ENCODE data around the gene ABLIM2.

The ABLIM2 gene

DNA sequence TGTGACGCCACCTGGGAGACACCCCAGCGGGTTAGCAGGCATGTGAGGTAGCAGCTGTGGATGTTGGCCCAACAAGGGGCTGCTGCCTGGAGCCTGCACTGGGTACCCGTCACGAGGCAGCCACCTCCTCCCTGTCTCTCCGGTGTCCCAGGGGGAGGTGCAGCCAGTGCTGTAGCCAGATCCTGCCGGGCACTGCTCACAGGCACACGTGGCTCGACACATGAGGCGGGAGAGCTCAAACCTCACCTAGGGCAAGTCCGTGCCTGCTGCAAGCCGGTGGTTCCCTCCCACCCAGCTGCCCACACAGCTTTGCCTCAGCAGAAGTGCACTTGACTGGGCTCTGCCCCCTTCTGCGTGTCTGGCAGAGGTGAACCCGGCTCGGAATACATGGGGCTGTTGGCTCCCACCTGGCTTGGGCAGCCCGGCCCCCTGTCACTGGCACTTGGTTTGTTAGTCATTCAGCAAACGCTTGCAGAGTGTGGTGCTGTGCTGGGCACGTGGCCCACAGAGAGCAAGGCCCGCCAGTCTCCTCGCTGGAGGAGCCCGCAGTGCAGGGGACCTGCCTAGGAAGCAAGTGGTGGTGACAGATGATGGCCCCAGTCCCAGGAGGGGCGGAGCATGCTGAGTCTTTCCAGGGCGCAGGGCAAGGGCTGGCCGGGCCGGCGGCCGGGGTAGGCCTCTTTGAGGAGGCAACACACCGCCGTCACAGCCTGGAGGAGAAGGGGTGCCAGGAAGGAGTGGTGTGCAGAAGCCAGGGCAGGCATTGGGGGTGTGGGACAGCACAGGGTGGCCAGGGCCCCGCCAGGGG is 30.3 kb upstream of the ABLIM2 start:
- Histone ChIP-seq H3K4me2 (ENCODE audit: low read length) (no peak overlapping the region), H3K4me3 (ENCODE audit: low read length) (no peak overlapping the region), H3K56ac (ENCODE audit: low read length) (no peak overlapping the region), H2BK120ac (ENCODE audit: low read depth, low read length) (no peak overlapping the region), H3K27me3 (ENCODE audit: insufficient read depth, low read length, poor library complexity) (no peaks in the 10 kb centered on the region), H2AK5ac (ENCODE audit: low read length) (no peak overlapping the region), H3K79me2 (ENCODE audit: control insufficient read depth, insufficient read depth, low read length) (no peaks in the 10 kb centered on the region), H3K23ac (ENCODE audit: low read length) (no peak overlapping the region), H2BK15ac (replicated peaks; ENCODE audit: low read depth) (no peak overlapping the region), H3K36me3 (ENCODE audit: control insufficient read depth, insufficient read depth, low read length) (no peaks in the 10 kb centered on the region), H3K27ac (ENCODE audit: low read depth, low read length) (no peak overlapping the region), H3K4ac (ENCODE audit: low read depth, low read length) (no peak overlapping the region), H4K8ac (ENCODE audit: low read depth, low read length) (no peak overlapping the region), H3K4me1 (ENCODE audit: control insufficient read depth, low read depth, low read length) (no peaks in the 10 kb centered on the region), H3K9ac (ENCODE audit: low read length) (no peak overlapping the region), H2BK5ac (ENCODE audit: low read length) (no peak overlapping the region), H3K79me1 (ENCODE audit: low read length) (no peaks in the 10 kb centered on the region), H4K5ac (ENCODE audit: low read length) (no peak overlapping the region), H3K18ac (ENCODE audit: low read length) (no peak overlapping the region)
- no peak for DNase-seq
- WGBS (ENCODE audit: extremely low coverage, insufficient coverage, low lambda C conversion rate) = no CpG with 5 or more reads among the region's 29 CpGs

DNA sequence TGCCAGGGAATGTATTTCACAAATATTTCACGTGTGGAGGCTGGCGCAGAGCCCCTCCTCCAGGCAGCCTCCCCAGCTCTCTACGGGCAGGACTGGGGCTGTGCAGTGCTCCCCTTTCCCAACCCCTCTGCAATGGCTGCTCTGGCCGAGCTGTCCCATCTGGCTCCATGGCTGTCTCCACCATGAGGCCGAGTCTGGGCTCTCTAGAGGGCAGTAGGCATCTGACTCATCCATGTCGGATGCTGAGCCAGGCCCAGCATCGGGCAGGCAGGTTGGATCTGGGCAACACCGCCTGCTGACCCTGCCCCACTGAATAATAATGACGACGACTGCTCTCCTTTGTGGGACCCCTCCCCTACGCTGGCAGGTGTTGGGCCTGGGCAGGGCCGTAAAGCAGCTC is 29.5 kb upstream of the ABLIM2 start:
- no peak overlapping the region for H4K5ac ChIP-seq (ENCODE audit: low read length)
- H4K8ac ChIP-seq (ENCODE audit: low read depth, low read length) = no peak overlapping the region
- H2BK120ac ChIP-seq (ENCODE audit: low read depth, low read length) = no peak overlapping the region
- H2BK15ac ChIP-seq (replicated peaks; ENCODE audit: low read depth) = no peak overlapping the region
- H3K56ac ChIP-seq (ENCODE audit: low read length) = no peak overlapping the region
- H3K27ac ChIP-seq (ENCODE audit: low read depth, low read length) = no peak overlapping the region
- no peaks in the 10 kb centered on the region for H3K27me3 ChIP-seq (ENCODE audit: insufficient read depth, low read length, poor library complexity)
- WGBS (ENCODE audit: extremely low coverage, insufficient coverage, low lambda C conversion rate) = no CpG with 5 or more reads among the region's 12 CpGs
- no peak overlapping the region for H3K4ac ChIP-seq (ENCODE audit: low read depth, low read length)
- DNase-seq = no peak
- H3K79me2 ChIP-seq (ENCODE audit: control insufficient read depth, insufficient read depth, low read length) = no peaks in the 10 kb centered on the region
- no peak overlapping the region for H3K4me2 ChIP-seq (ENCODE audit: low read length)
- H3K4me1 ChIP-seq (ENCODE audit: control insufficient read depth, low read depth, low read length) = no peaks in the 10 kb centered on the region
- no peak overlapping the region for H3K23ac ChIP-seq (ENCODE audit: low read length)
- H3K36me3 ChIP-seq (ENCODE audit: control insufficient read depth, insufficient read depth, low read length) = no peaks in the 10 kb centered on the region
- H3K4me3 ChIP-seq (ENCODE audit: low read length) = no peak overlapping the region
- no peaks in the 10 kb centered on the region for H3K79me1 ChIP-seq (ENCODE audit: low read length)
- H3K9ac ChIP-seq (ENCODE audit: low read length) = no peak overlapping the region
- no peak overlapping the region for H2AK5ac ChIP-seq (ENCODE audit: low read length)
- H3K18ac ChIP-seq (ENCODE audit: low read length) = no peak overlapping the region
- no peak overlapping the region for H2BK5ac ChIP-seq (ENCODE audit: low read length)

DNA sequence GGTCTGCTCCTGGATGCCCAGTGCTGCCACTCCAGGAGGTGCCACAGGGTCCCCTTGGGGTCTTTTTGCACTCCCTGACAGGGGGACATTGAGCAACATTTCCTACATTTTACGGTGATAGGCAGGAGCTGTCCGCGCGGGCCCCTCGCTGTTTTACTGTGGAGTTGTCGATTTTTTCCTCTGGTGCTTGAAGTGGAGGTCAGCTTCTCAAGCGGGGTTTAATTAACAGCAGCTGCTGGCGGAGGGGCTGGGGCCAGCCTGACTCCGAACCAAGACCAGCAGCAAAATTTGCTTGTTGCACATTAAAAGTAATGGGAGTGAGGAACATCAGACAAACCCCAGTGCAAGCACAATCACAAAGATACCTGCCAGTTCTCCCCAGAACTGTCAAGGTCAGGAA is 27.3 kb upstream of the ABLIM2 start:
- Histone ChIP-seq H2AK5ac (ENCODE audit: low read length) (no peak overlapping the region), H3K23ac (ENCODE audit: low read length) (no peak overlapping the region), H3K79me2 (ENCODE audit: control insufficient read depth, insufficient read depth, low read length) (no peaks in the 10 kb centered on the region), H2BK15ac (replicated peaks; ENCODE audit: low read depth) (no peak overlapping the region), H2BK120ac (ENCODE audit: low read depth, low read length) (no peak overlapping the region), H3K4ac (ENCODE audit: low read depth, low read length) (no peak overlapping the region), H3K27ac (ENCODE audit: low read depth, low read length) (no peak overlapping the region), H3K79me1 (ENCODE audit: low read length) (no peaks in the 10 kb centered on the region), H4K8ac (ENCODE audit: low read depth, low read length) (no peak overlapping the region), H3K4me3 (ENCODE audit: low read length) (no peak overlapping the region), H3K4me2 (ENCODE audit: low read length) (no peak overlapping the region), H3K56ac (ENCODE audit: low read length) (no peak overlapping the region), H4K5ac (ENCODE audit: low read length) (no peak overlapping the region), H2BK5ac (ENCODE audit: low read length) (no peak overlapping the region), H3K36me3 (ENCODE audit: control insufficient read depth, insufficient read depth, low read length) (no peaks in the 10 kb centered on the region), H3K4me1 (ENCODE audit: control insufficient read depth, low read depth, low read length) (no peaks in the 10 kb centered on the region), H3K9ac (ENCODE audit: low read length) (no peak overlapping the region), H3K18ac (ENCODE audit: low read length) (no peak overlapping the region), H3K27me3 (ENCODE audit: insufficient read depth, low read length, poor library complexity) (no peaks in the 10 kb centered on the region)
- DNase-seq = no peak
- WGBS (ENCODE audit: extremely low coverage, insufficient coverage, low lambda C conversion rate) = no CpG with 5 or more reads among the region's 9 CpGs

DNA sequence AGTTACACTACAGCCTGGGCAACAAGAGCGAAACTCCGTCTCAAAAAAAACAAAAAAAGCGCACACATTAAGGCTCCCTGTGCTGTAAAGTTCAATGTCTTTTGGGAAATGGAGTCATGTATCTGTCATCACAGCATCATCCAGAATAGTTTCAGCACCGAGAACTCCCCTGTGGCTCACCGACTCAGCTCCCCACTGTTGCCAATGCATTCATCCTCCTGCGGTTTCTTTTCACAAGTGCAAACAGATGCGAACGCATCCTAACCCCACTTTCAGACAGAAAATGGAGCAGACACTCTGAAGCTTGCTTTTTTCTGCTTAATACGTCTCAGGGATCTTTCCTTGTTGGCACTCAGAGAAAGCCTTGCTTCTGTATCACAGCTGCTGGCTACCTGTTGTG is 26.7 kb upstream of the ABLIM2 start:
- Histone ChIP-seq H3K27me3 (ENCODE audit: insufficient read depth, low read length, poor library complexity) (no peaks in the 10 kb centered on the region), H3K79me2 (ENCODE audit: control insufficient read depth, insufficient read depth, low read length) (no peaks in the 10 kb centered on the region), H3K27ac (ENCODE audit: low read depth, low read length) (no peak overlapping the region), H3K18ac (ENCODE audit: low read length) (no peak overlapping the region), H2BK5ac (ENCODE audit: low read length) (no peak overlapping the region), H2BK120ac (ENCODE audit: low read depth, low read length) (no peak overlapping the region), H2AK5ac (ENCODE audit: low read length) (no peak overlapping the region), H3K56ac (ENCODE audit: low read length) (no peak overlapping the region), H4K5ac (ENCODE audit: low read length) (no peak overlapping the region), H3K79me1 (ENCODE audit: low read length) (no peaks in the 10 kb centered on the region), H3K4me1 (ENCODE audit: control insufficient read depth, low read depth, low read length) (no peaks in the 10 kb centered on the region), H3K4ac (ENCODE audit: low read depth, low read length) (no peak overlapping the region), H4K8ac (ENCODE audit: low read depth, low read length) (no peak overlapping the region), H2BK15ac (replicated peaks; ENCODE audit: low read depth) (no peak overlapping the region), H3K36me3 (ENCODE audit: control insufficient read depth, insufficient read depth, low read length) (no peaks in the 10 kb centered on the region), H3K9ac (ENCODE audit: low read length) (no peak overlapping the region), H3K4me2 (ENCODE audit: low read length) (no peak overlapping the region), H3K4me3 (ENCODE audit: low read length) (no peak overlapping the region), H3K23ac (ENCODE audit: low read length) (no peak overlapping the region)
- no CpG with 5 or more reads among the region's 9 CpGs for WGBS (ENCODE audit: extremely low coverage, insufficient coverage, low lambda C conversion rate)
- DNase-seq = no peak

DNA sequence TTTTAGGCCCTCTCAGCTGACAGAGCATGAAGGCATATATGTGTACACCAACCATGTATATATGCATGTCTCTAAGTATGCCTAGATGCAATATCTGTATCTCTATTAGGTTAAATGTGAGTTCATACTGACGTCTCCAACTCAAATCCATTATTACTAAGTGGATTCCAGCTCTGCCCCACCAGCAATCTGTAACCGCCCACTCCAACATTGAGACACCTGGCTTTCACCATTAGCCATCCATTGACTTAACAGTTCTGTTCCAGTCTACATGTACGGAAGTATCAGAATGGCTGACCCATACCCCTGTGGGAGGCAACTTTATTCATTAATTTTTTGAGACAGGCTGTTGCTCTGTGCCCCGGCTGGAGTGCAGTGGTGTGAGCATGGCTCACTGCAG is 25.4 kb upstream of the ABLIM2 start:
- no peak overlapping the region for H3K4ac ChIP-seq (ENCODE audit: low read depth, low read length)
- H3K36me3 ChIP-seq (ENCODE audit: control insufficient read depth, insufficient read depth, low read length) = no peaks in the 10 kb centered on the region
- H4K5ac ChIP-seq (ENCODE audit: low read length) = no peak overlapping the region
- H3K27ac ChIP-seq (ENCODE audit: low read depth, low read length) = no peak overlapping the region
- H3K23ac ChIP-seq (ENCODE audit: low read length) = no peak overlapping the region
- H3K4me2 ChIP-seq (ENCODE audit: low read length) = no peak overlapping the region
- H3K56ac ChIP-seq (ENCODE audit: low read length) = no peak overlapping the region
- no peak overlapping the region for H2BK5ac ChIP-seq (ENCODE audit: low read length)
- H2BK120ac ChIP-seq (ENCODE audit: low read depth, low read length) = no peak overlapping the region
- no peak overlapping the region for H2AK5ac ChIP-seq (ENCODE audit: low read length)
- no peaks in the 10 kb centered on the region for H3K4me1 ChIP-seq (ENCODE audit: control insufficient read depth, low read depth, low read length)
- no peaks in the 10 kb centered on the region for H3K79me1 ChIP-seq (ENCODE audit: low read length)
- no peak overlapping the region for H3K4me3 ChIP-seq (ENCODE audit: low read length)
- H3K79me2 ChIP-seq (ENCODE audit: control insufficient read depth, insufficient read depth, low read length) = no peaks in the 10 kb centered on the region
- no peaks in the 10 kb centered on the region for H3K27me3 ChIP-seq (ENCODE audit: insufficient read depth, low read length, poor library complexity)
- H3K18ac ChIP-seq (ENCODE audit: low read length) = no peak overlapping the region
- no peak overlapping the region for H2BK15ac ChIP-seq (replicated peaks; ENCODE audit: low read depth)
- no peak overlapping the region for H3K9ac ChIP-seq (ENCODE audit: low read length)
- no peak overlapping the region for H4K8ac ChIP-seq (ENCODE audit: low read depth, low read length)
- DNase-seq = no peak
- WGBS (ENCODE audit: extremely low coverage, insufficient coverage, low lambda C conversion rate) = no CpG with 5 or more reads among the region's 4 CpGs

Data from mesendoderm (in vitro differentiated cells).